Mucosa of rectum (tissue), 2 donors: Measurements from ENCODE around the gene BHLHE23.

Source experiments
- H3K27ac ChIP-seq, 2 donors: one replicate each; pipeline ENCODE4 v1.7.0; 2013; ENCODE audit warnings: inconsistent platforms in 2 of 2, low read depth in 2 of 2, low read length in 2 of 2
- H3K27me3 ChIP-seq, 2 donors: one replicate each; pipeline ENCODE4 v1.7.0; 2013; ENCODE audit warnings: low read length in 2 of 2; ENCODE audit not compliant: control insufficient read depth in 2 of 2, insufficient read depth in 2 of 2
- H3K36me3 ChIP-seq, 2 donors: one replicate each; pipeline ENCODE4 v1.7.0; 2013; ENCODE audit warnings: low read length in 2 of 2; ENCODE audit not compliant: control insufficient read depth in 2 of 2, insufficient read depth in 2 of 2
- H3K4me1 ChIP-seq, 2 donors: one replicate each; pipeline ENCODE4 v1.7.0; 2013; ENCODE audit warnings: low read length in 2 of 2, mild to moderate bottlenecking in 1 of 2; ENCODE audit not compliant: control insufficient read depth in 2 of 2, insufficient read depth in 2 of 2
- H3K4me3 ChIP-seq, 2 donors: one replicate each; pipeline ENCODE4 v1.7.0; 2013; ENCODE audit warnings: low read length in 2 of 2
- H3K9ac ChIP-seq, 2 donors: one replicate each; pipeline ENCODE4 v1.7.0; 2013; ENCODE audit warnings: low read length in 2 of 2, low read depth in 1 of 2, mild to moderate bottlenecking in 1 of 2
- H3K9me3 ChIP-seq, 2 donors: one replicate each; pipeline ENCODE4 v1.7.0; 2013; ENCODE audit warnings: low read length in 2 of 2; ENCODE audit not compliant: control insufficient read depth in 2 of 2
- donor health status: healthy.
- donor health status: Normal muscosa, but diverticular disease.

Gene BHLHE23

GRCh38 chr20:63009045-63009961 is 2.5 kb upstream of the BHLHE23 start:
- Histone ChIP-seq H3K36me3 (no peaks in the 10 kb centered on the region), H3K27ac (no peak overlapping the region), H3K9ac (no peak overlapping the region), H3K4me3 (peak overlapping the region in 1 of 2 donors; percentile 32), H3K4me1 (peaks cover 7 to 9% of the 10 kb centered on the region in 2 donors), H3K27me3 (peaks cover 34 to 76% of the 10 kb centered on the region in 2 donors), H3K9me3 (no peaks in the 10 kb centered on the region)

- Histone ChIP-seq H3K4me3 (no peak overlapping the region), H3K9ac (no peak overlapping the region), H3K27me3 (peaks cover 35 to 74% of the 10 kb centered on the region in 2 donors), H3K27ac (no peak overlapping the region), H3K9me3 (no peaks in the 10 kb centered on the region), H3K4me1 (peaks cover 7 to 9% of the 10 kb centered on the region in 2 donors), H3K36me3 (no peaks in the 10 kb centered on the region)
These were observed 1.8 kb upstream of the BHLHE23 start for GRCh38 chr20:63008541-63009044.

GRCh38 chr20:63007646-63008488 is 1.1 kb upstream of the BHLHE23 start:
- Histone ChIP-seq H3K9me3 (no peaks in the 10 kb centered on the region), H3K4me3 (no peak overlapping the region), H3K27me3 (peaks cover 39 to 76% of the 10 kb centered on the region in 2 donors), H3K4me1 (peaks cover 7 to 9% of the 10 kb centered on the region in 2 donors), H3K36me3 (no peaks in the 10 kb centered on the region), H3K9ac (no peak overlapping the region), H3K27ac (no peak overlapping the region)

GRCh38 chr20:63007360-63007645 is 539 bp upstream of the BHLHE23 start:
- Histone ChIP-seq H3K27me3 (peaks cover 39 to 78% of the 10 kb centered on the region in 2 donors), H3K36me3 (no peaks in the 10 kb centered on the region), H3K9ac (no peak overlapping the region), H3K4me1 (peaks cover 7 to 9% of the 10 kb centered on the region in 2 donors), H3K9me3 (no peaks in the 10 kb centered on the region), H3K27ac (no peak overlapping the region), H3K4me3 (no peak overlapping the region)

GRCh38 chr20:63005862-63006539 is 763 bp downstream of the BHLHE23 start:
- H3K27me3 ChIP-seq: peaks cover 33 to 68% of the 10 kb centered on the region in 2 donors

GRCh38 chr20:63005365-63005861 is 1.4 kb downstream of the BHLHE23 start:
- Histone ChIP-seq H3K27me3 (peaks cover 32 to 68% of the 10 kb centered on the region in 2 donors), H3K4me3 (no peak overlapping the region), H3K9ac (no peak overlapping the region), H3K9me3 (no peaks in the 10 kb centered on the region), H3K27ac (no peak overlapping the region), H3K36me3 (no peaks in the 10 kb centered on the region), H3K4me1 (peaks cover 7 to 9% of the 10 kb centered on the region in 2 donors)

More at GRCh38 chr20:63005862-63006539, 763 bp downstream of the BHLHE23 start:
- no peaks in the 10 kb centered on the region for H3K9me3 ChIP-seq
- H3K9ac ChIP-seq: no peak overlapping the region
- H3K4me1 ChIP-seq: peaks cover 7 to 9% of the 10 kb centered on the region in 2 donors
- no peak overlapping the region for H3K4me3 ChIP-seq
- H3K36me3 ChIP-seq: no peaks in the 10 kb centered on the region
- H3K27ac ChIP-seq: no peak overlapping the region

GRCh38 chr20:63004607-63005364 is 2.0 kb downstream of the BHLHE23 start:
- H3K4me3 ChIP-seq: no peak overlapping the region
- H3K4me1 ChIP-seq: peaks cover 7 to 9% of the 10 kb centered on the region in 2 donors
- H3K9ac ChIP-seq: no peak overlapping the region
- H3K27me3 ChIP-seq: peaks cover 36 to 66% of the 10 kb centered on the region in 2 donors
- H3K36me3 ChIP-seq: no peaks in the 10 kb centered on the region
- H3K9me3 ChIP-seq: no peaks in the 10 kb centered on the region
- no peak overlapping the region for H3K27ac ChIP-seq

GRCh38 chr20:63003546-63003945 is 3.2 kb downstream of the BHLHE23 start:
- Histone ChIP-seq H3K36me3 (no peaks in the 10 kb centered on the region), H3K9ac (no peak overlapping the region), H3K4me1 (no peaks in the 10 kb centered on the region), H3K27ac (no peak overlapping the region), H3K27me3 (peaks cover 31 to 59% of the 10 kb centered on the region in 2 donors), H3K9me3 (no peaks in the 10 kb centered on the region), H3K4me3 (no peak overlapping the region)

- H3K27ac ChIP-seq: no peak overlapping the region
- H3K4me3 ChIP-seq: no peak overlapping the region
- peaks cover 28 to 57% of the 10 kb centered on the region in 2 donors for H3K27me3 ChIP-seq
- H3K9ac ChIP-seq: no peak overlapping the region
- H3K4me1 ChIP-seq: no peaks in the 10 kb centered on the region
- H3K9me3 ChIP-seq: no peaks in the 10 kb centered on the region
- no peaks in the 10 kb centered on the region for H3K36me3 ChIP-seq
These were observed 4.3 kb downstream of the BHLHE23 start for GRCh38 chr20:63002511-63002910.
